Measurements from ENCODE around the gene ZC3H11A.

The ZC3H11A gene

DNA sequence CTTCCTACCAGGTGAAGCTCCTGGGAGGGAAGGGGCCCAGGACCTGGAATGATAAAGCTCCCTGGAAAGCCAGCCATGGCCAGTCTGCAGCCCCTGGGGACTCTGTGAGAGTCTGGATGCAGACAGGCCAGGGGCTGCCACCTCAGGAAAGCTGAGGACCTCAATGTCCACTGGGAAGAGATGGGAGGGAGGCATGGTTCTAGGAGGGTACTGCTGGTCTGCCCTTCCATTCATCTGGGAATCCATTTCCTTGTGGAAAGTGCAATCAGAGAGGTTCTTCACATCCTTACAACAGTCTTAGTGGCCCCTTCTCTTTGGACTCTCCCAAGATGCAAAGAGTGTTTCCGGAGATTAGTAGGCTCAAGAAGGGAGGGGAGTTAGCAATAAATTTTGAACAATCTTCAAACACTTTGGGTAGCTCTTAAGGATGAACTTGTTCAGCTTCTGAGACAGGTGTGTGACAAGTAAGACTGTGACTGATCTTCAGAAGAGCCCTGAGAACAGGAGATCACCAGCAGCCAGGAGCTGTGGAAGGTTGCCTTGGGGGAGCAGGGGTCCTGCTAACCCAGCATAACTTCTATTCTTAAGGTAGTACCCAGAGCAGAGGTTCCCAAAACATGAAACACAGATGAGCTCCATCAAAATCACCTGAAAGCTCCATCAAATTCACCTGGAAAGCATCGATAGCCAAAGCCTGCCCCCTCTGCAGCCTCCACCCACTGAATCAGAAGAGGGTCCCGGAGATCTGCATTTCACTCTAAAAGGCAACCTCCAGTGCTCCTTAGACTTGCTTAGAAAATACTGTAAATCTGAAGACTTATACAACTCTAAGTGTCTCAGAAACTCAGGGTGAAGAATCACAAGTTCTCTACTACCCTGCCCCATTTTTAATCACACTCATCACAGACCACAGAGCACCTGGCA, 31.1 kb upstream of the ZC3H11A start:
- no peak for TF ChIP-seq Cebpa-rat (IDR thresholded peaks at IDR 0.05)
- peaks cover 50% of the 10 kb centered on the region for H3K4me1 ChIP-seq
- H3K9me3 ChIP-seq = no peaks in the 10 kb centered on the region
- H3K27me3 ChIP-seq = no peaks in the 10 kb centered on the region
- H3K27ac ChIP-seq = peak overlapping the region; percentile 87
- H3K4me3 ChIP-seq = no peak overlapping the region
- no peaks in the 10 kb centered on the region for H4K20me1 ChIP-seq
- H3K4me2 ChIP-seq = peak overlapping the region; percentile 75
- H3K36me3 ChIP-seq = no peaks in the 10 kb centered on the region
- peak overlapping the region; percentile 1; the same call in 1 of the 2 replicates for H3K9ac ChIP-seq

DNA sequence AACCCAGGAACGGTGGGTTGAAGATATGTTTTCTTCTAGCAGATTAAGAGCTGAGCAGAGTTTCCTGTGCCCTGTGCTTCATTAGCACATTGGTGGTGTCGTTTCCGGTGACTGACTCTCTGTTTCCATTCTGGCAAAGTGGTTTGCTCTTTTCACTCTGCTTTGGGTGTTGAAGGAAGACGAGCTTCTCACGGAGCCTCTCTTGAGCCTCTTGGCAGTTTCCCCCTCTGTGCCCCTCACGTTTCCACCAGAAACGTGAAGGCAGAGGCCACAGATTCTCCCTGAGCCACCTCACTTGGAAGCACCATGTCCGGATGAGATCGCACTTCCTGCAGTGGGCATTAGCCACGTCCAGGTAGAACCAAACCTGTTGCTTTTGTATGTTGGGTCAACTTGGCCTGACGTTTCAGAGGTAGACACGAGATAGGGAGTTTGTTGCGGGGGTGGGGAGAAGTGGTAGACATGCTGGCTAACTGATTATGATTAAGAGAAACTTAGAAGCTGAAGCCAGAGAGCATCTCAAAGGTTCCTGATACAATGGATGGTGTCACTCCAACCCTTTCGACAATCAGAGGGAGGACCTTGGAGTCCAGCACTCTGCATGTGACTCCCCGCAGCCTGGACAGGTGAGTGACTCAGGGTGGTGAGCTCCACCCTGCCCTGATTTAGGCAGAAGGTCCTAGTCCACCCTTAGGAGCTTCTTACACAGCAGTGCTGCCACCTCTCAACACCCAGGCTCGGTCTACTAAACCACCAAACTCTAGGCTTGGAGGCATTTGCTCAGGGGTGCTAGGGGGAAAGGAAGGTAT, 30.2 kb upstream of the ZC3H11A start, which contains the start of gene LAX1:
Gene LAX1, plus strand, starts transcription at position 155 of the 809 bp plus-strand sequence. Its CDS starts 383 bp downstream, at position 538.
- H3K9me3 ChIP-seq = no peaks in the 10 kb centered on the region
- no peaks in the 10 kb centered on the region for H4K20me1 ChIP-seq
- peak within 1 kb of the TSS; percentile 87 for H3K27ac ChIP-seq
- no peaks in the 10 kb centered on the region for H3K27me3 ChIP-seq
- no peak for TF ChIP-seq Cebpa-rat (IDR thresholded peaks at IDR 0.05)
- H3K36me3 ChIP-seq = no peaks in the 10 kb centered on the region
- peak within 1 kb of the TSS; percentile 35 for H3K4me3 ChIP-seq
- H3K9ac ChIP-seq = peak within 1 kb of the TSS; percentile 63
- H3K4me1 ChIP-seq = peaks cover 50% of the 10 kb centered on the region
- H3K4me2 ChIP-seq = peak within 1 kb of the TSS; percentile 75

DNA sequence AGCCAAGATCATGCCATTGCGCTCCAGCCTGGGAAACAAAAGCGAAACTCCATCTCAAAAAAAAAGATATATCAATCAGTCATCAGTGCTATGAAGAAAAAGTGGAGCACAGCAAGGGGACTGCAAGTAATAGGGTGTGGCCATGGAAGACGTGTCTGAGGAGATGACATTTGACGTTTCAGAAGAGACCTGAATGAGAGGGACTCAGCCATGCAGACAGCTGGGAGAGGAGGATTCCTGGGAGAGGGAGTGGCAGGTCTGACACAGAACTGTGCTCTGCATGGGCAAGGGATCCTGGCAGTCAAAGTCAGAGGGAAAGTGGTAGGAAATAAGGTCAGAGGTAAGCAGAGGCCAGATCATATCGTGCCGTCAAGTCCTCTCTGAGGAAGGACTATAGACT, 27.2 kb upstream of the ZC3H11A start:
- Histone ChIP-seq H3K4me1 (peaks cover 50% of the 10 kb centered on the region), H3K27ac (peak overlapping the region; percentile 52)
- TF ChIP-seq Cebpa-rat (IDR thresholded peaks at IDR 0.05) = no peak

DNA sequence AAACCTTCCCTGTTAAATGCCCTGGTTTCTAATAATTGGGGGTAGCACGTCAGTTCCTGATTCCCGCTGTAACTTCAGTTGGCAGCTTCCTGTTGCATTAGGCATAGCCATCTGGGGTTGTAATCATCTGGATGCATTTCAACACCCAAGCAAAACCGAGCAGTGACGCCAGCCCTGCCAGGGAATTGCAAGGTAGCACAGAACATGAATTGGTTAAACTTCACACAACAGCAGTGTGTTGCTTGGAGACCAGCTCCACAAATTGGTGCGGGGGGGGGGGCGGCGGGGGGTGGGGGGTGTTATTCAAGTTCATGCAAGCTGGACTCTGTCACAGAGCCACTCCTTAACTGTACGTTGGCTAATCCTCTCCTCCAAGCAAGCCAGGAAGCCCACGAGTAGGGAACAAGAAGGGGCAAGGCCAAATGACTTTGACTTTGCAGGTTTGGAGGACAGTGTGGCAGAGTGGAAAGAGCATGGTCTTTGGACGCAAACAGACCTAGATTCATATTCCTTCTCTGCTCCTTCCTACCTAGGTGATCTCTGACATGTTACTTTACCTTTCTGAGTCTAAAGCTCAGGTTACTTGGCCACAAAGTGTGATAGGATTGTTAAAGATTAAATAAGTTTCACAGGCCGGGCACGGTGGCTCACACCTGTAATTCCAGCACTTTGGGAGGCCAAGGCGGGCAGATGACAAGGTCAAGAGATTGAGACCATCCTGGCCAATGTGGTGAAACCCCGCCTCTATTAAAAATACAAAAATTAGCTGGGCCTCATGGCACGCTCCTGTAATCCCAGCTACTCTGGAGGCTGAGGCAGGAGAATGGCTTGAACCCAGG, 25.7 kb upstream of the ZC3H11A start:
- Histone ChIP-seq H3K27me3 (no peaks in the 10 kb centered on the region), H3K4me1 (peaks cover 36% of the 10 kb centered on the region), H3K9me3 (no peaks in the 10 kb centered on the region), H3K4me2 (peak overlapping the region; percentile 37), H3K4me3 (no peak overlapping the region), H3K27ac (peak overlapping the region; percentile 66), H3K9ac (peak overlapping the region; percentile 28; the same call in 1 of the 2 replicates), H4K20me1 (no peaks in the 10 kb centered on the region), H3K36me3 (peaks cover 11% of the 10 kb centered on the region; the same call in 1 of the 2 replicates)
- TF ChIP-seq Cebpa-rat (IDR thresholded peaks at IDR 0.05) = no peak

More for the DNA sequence above, 27.2 kb upstream of the ZC3H11A start:
- Histone ChIP-seq H4K20me1 (no peaks in the 10 kb centered on the region), H3K4me3 (no peak overlapping the region), H3K9me3 (no peaks in the 10 kb centered on the region), H3K27me3 (no peaks in the 10 kb centered on the region), H3K36me3 (no peaks in the 10 kb centered on the region), H3K9ac (no peak overlapping the region), H3K4me2 (peak overlapping the region; percentile 37; the same call in 1 of the 2 replicates)

DNA sequence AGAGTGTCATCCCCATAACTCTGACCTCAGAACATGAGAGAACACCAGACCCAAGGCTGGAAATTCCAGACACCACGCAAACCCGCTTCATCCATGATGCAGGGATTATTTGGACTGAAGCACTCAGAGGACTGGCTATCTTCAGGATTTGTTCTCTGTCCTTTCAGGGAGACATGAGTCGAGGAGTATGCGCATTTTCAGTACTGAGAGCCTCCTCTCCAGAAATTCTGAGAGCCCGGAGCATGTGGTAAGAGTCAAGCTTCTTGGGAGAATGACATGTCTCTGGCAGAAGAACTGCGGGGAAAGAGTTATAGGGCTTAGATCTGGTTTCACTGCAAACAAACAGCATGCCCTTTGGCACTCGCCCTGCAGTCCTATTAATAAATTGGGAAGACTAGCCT, 23.5 kb upstream of the ZC3H11A start:
- no peak overlapping the region for H3K27ac ChIP-seq
- H3K9ac ChIP-seq = no peak overlapping the region
- peaks cover 20% of the 10 kb centered on the region for H3K4me1 ChIP-seq
- H3K4me2 ChIP-seq = no peak overlapping the region
- H4K20me1 ChIP-seq = no peaks in the 10 kb centered on the region
- no peaks in the 10 kb centered on the region for H3K9me3 ChIP-seq
- no peak for TF ChIP-seq Cebpa-rat (IDR thresholded peaks at IDR 0.05)
- H3K4me3 ChIP-seq = no peak overlapping the region
- H3K36me3 ChIP-seq = peaks cover 11% of the 10 kb centered on the region; the same call in 1 of the 2 replicates
- no peaks in the 10 kb centered on the region for H3K27me3 ChIP-seq

DNA sequence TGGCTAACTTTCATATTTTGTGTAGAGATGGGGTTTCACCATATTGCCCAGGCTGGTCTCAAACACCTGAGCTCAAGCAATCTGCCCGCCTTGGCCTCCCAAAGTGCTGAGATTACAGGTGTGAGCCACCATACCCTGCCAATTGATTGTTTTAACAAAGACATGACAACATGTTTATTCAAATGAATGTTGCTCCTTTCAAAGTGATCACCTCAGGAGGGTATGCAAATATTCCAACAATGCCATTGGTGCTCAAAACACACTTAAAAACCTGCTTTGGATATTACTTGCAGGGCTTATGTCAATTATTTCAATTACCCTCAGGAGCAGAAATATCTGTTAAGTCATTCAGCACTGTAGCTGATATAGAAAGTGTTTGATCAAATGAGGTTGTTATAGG, 22.6 kb upstream of the ZC3H11A start:
- Histone ChIP-seq H4K20me1 (no peaks in the 10 kb centered on the region), H3K36me3 (peaks cover 11% of the 10 kb centered on the region; the same call in 1 of the 2 replicates), H3K9ac (no peak overlapping the region), H3K4me3 (no peak overlapping the region), H3K4me1 (peaks cover 20% of the 10 kb centered on the region), H3K27me3 (no peaks in the 10 kb centered on the region), H3K9me3 (no peaks in the 10 kb centered on the region), H3K27ac (no peak overlapping the region), H3K4me2 (no peak overlapping the region)
- no peak for TF ChIP-seq Cebpa-rat (IDR thresholded peaks at IDR 0.05)

DNA sequence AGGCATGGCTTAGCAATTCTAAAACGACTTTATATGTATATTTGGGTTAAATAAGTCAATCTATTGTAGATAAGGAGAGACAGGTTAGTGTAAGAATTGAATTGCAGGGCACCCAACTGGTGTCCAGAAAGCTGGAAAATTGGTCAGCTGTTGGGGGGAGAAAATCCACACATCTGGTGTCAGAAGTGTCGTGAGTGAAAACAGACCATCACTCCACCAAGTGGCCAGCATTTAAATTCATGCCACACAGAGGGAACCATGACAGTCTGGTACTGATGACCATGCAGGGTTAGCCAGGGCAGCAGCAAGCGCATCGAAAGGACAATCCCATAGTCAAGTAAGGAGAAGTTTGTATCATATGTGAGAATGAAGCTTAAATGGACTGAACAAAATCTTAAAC, 18.8 kb upstream of the ZC3H11A start:
- H3K27ac ChIP-seq = no peak overlapping the region
- no peak for TF ChIP-seq Cebpa-rat (IDR thresholded peaks at IDR 0.05)
- H3K9ac ChIP-seq = no peak overlapping the region
- no peak overlapping the region for H3K4me2 ChIP-seq
- peaks cover 11% of the 10 kb centered on the region; the same call in 1 of the 2 replicates for H3K36me3 ChIP-seq
- H3K27me3 ChIP-seq = no peaks in the 10 kb centered on the region
- no peaks in the 10 kb centered on the region for H3K9me3 ChIP-seq
- H3K4me3 ChIP-seq = no peak overlapping the region
- no peaks in the 10 kb centered on the region for H3K4me1 ChIP-seq
- H4K20me1 ChIP-seq = no peaks in the 10 kb centered on the region

DNA sequence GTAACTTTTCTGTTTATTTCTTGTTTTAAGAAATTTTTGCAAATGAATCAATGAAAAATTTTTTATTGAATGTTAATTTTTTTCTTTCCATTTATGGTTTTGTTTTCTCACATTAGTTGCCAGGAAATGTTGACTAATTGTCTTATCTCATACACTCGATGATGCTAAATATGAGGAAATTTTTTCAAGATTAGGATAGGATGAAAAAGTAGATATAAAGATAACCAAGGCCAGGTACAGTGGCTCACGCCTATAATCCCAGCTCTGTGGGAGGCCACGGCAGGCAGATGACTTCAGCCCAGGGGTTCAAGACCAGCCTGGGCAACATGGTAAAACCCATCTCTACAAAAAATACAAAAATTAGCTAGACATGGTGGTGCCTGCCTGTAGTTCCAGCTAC, 17.8 kb upstream of the ZC3H11A start:
- no peaks in the 10 kb centered on the region for H3K4me1 ChIP-seq
- no peaks in the 10 kb centered on the region for H4K20me1 ChIP-seq
- no peaks in the 10 kb centered on the region for H3K27me3 ChIP-seq
- no peak for TF ChIP-seq Cebpa-rat (IDR thresholded peaks at IDR 0.05)
- no peak overlapping the region for H3K27ac ChIP-seq
- no peak overlapping the region for H3K4me3 ChIP-seq
- H3K9me3 ChIP-seq = no peaks in the 10 kb centered on the region
- H3K36me3 ChIP-seq = peaks cover 11% of the 10 kb centered on the region; the same call in 1 of the 2 replicates
- no peak overlapping the region for H3K9ac ChIP-seq
- no peak overlapping the region for H3K4me2 ChIP-seq

DNA sequence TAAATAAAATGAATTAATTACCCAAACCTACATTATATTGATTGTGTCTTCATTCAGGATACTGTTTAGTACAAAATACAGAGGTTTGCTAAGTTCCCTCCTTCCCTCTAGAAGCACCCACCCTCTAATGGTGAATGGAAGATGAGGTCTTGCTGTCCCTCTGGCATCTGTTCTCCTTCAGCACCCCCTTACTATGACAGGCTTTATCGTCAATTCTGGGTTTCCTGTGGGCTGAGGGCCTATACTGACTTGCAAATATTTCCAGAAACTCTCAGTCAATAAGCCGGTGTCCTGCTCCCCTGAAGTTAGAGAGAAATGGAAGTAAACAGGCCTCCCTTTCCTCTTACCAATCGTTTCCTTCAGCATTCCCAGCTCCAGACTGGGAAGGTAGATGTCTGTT, 17.3 kb upstream of the ZC3H11A start:
- Histone ChIP-seq H4K20me1 (no peaks in the 10 kb centered on the region), H3K27ac (no peak overlapping the region), H3K4me1 (no peaks in the 10 kb centered on the region), H3K9ac (no peak overlapping the region), H3K4me3 (no peak overlapping the region), H3K4me2 (no peak overlapping the region), H3K27me3 (no peaks in the 10 kb centered on the region), H3K9me3 (no peaks in the 10 kb centered on the region), H3K36me3 (peaks cover 11% of the 10 kb centered on the region; the same call in 1 of the 2 replicates)
- TF ChIP-seq Cebpa-rat (IDR thresholded peaks at IDR 0.05) = no peak
